ENCODE data around the gene NEU1. TPM values are rescaled to one million over a fixed set of nuclear protein-coding genes. Genes with fewer than 3 reads are reported as not detected.

Gene NEU1
- total RNA-seq, 1 experiment from 2014 or later, result 36.2 TPM

DNA sequence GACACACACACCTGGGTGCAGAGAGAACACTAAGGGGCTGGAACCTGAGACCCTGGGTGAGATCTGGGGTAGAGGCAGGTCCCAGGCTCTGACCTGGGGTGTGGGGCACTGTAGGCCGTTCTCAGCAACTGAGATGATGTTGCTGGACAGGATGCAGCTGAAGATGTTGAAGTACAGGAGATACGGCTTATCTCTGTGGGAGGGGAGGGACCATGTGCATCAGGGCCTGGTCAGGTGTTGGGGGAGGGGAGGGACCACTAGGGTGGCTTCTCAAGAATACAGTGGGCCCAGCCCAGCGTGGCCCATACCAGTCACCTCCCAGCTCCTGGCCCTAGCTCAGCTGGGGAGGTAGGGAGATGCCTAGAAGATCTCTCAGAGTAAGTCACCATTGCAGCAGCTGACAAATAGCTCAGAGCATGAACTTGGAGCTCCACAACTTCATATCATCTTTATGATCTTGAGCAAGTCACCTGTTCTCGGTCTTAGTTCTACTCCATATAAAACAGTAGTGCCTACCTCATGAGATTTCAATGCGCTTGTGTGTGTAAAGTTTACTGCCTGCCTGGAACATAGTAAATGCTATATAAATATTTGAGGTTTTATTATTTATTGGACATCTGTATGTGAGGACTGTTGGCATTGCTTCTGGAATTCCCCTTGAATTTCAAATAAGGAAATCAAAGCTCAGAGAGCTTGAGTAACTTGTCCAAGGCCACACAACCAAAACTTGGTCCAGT, 12.4 kb upstream of the NEU1 start:
- Mint-ChIP-seq H3K36me3 (ENCODE audit: insufficient read depth in 1 of 3, low read depth in 3 of 3) (peaks cover 5 to 6% (median 6%) of the 10 kb centered on the region in 3 experiments; a peak in 5 of 7 replicates), H3K9me3 (no peaks in the 10 kb centered on the region), H3K4me1 (peaks cover 12 to 41% of the 10 kb centered on the region in 2 experiments), H3K27ac (no peak overlapping the region), H3K27me3 (ENCODE audit: low read depth) (no peaks in the 10 kb centered on the region; the same call in 1 of the 2 replicates), H3K4me3 (no peak overlapping the region)
- TF ChIP-seq CTCF (conservative IDR thresholded peaks at IDR 0.05), result no peak
- no CpG with 5 or more reads among the region's 5 CpGs for WGBS (ENCODE audit: extremely low coverage, insufficient read length, low lambda C conversion rate)
- Histone ChIP-seq H2AFZ (ENCODE audit: low read length) (no peak overlapping the region), H3K27me3 (ENCODE audit: insufficient read depth, low read length) (no peaks in the 10 kb centered on the region), H3K27ac (ENCODE audit: insufficient read length, low read depth, low read length) (no peak overlapping the region), H3K4me2 (ENCODE audit: insufficient read depth, insufficient read length, low read length) (no peak overlapping the region), H2AK5ac (ENCODE audit: insufficient read length, low read length) (no peak overlapping the region), H3K23me2 (ENCODE audit: insufficient read length, low read depth, low read length, poor library complexity, severe bottlenecking) (no peaks in the 10 kb centered on the region), H2BK20ac (ENCODE audit: low read depth, low read length, poor library complexity, severe bottlenecking) (no peak overlapping the region), H2BK12ac (ENCODE audit: insufficient read length, low read depth, low read length) (no peak overlapping the region), H3K14ac (ENCODE audit: insufficient read depth, low read length) (no peak overlapping the region), H3K79me2 (ENCODE audit: insufficient read depth, low read length) (no peaks in the 10 kb centered on the region), H3K56ac (ENCODE audit: insufficient read length, low read depth, low read length) (no peak overlapping the region), H2BK5ac (ENCODE audit: insufficient read length, low read length) (no peak overlapping the region), H3K4ac (ENCODE audit: low read depth, low read length) (no peak overlapping the region), H4K20me1 (ENCODE audit: control insufficient read depth, insufficient read depth, insufficient read length) (no peaks in the 10 kb centered on the region), H2BK15ac (ENCODE audit: low read depth, low read length) (no peak overlapping the region), H3K9me3 (ENCODE audit: control insufficient read depth, low read depth, low read length) (no peaks in the 10 kb centered on the region), H4K8ac (replicated peaks; ENCODE audit: insufficient read length, low read depth, low read length) (no peak overlapping the region), H4K5ac (ENCODE audit: insufficient read length, low read depth, low read length) (no peak overlapping the region), H3K79me1 (ENCODE audit: insufficient read depth, low read depth, low read length, poor library complexity, severe bottlenecking) (no peaks in the 10 kb centered on the region), H4K91ac (ENCODE audit: insufficient read length, low read depth, low read length) (no peak overlapping the region), H3T11ph (ENCODE audit: low read length) (no peak overlapping the region), H3K9ac (ENCODE audit: extremely low read depth, insufficient read length, low read length) (no peak overlapping the region), H3K23ac (ENCODE audit: insufficient read length, low read depth, low read length) (no peak overlapping the region), H3K4me1 (ENCODE audit: insufficient read depth, low read length) (peaks cover 3% of the 10 kb centered on the region; the same call in 1 of the 2 replicates), H3K18ac (ENCODE audit: insufficient read length, low read depth, low read length) (no peak overlapping the region), H2BK120ac (ENCODE audit: low read depth, low read length, poor library complexity, severe bottlenecking) (no peak overlapping the region)
- DNase-seq, result no peak
